Astrocyte of the cerebellum (primary cell): ENCODE results near the gene FRAS1.
"Not testable (repeated sequence)": the region's sequence is repeated elsewhere in the genome, so short reads cannot be mapped to it uniquely, and the experiment has no call there.

Experiments
- DNase-seq: peaks from one replicate; pipeline ENCODE4 v3.0.0-alpha.2; 2011; ENCODE audit warnings: low read depth
- H3K4me3 ChIP-seq: 2 replicates; pipeline ENCODE4 v1.5.1; 2011; ENCODE audit warnings: mild to moderate bottlenecking, low read depth, low read length, moderate library complexity
- CTCF ChIP-seq: IDR thresholded peaks from 2 replicates; pipeline ENCODE4 v1.5.1; 2012; ENCODE audit warnings: low read length, low read depth, moderate library complexity, mild to moderate bottlenecking; ENCODE audit errors: missing control alignments
- in situ Hi-C: cut with HindIII; loops from 2 replicates; pipeline ENCODE4 v1.10.0; 2017; ENCODE audit warnings: low sequenced_read_pairs

FRAS1 gene

GRCh38 chr4:78496021-78496643 is 439.0 kb downstream of the FRAS1 start:
- TF ChIP-seq CTCF = no peak
- no peak for DNase-seq
- H3K4me3 ChIP-seq = no peak overlapping the region
- in situ Hi-C loops = no loop called here

GRCh38 chr4:78506260-78506659 is 449.1 kb downstream of the FRAS1 start:
- in situ Hi-C loops, DNase-seq, H3K4me3 ChIP-seq: not testable (repeated sequence)

- no peak for TF ChIP-seq CTCF
- DNase-seq = no peak
- in situ Hi-C loops = no loop called here
- no peak overlapping the region for H3K4me3 ChIP-seq
Measured at GRCh38 chr4:78509043-78509442, 451.9 kb downstream of the FRAS1 start.

- H3K4me3 ChIP-seq = no peak overlapping the region
- in situ Hi-C loops = no loop called here
- no peak for TF ChIP-seq CTCF
- no peak for DNase-seq
Measured at GRCh38 chr4:78510108-78510507, 453.0 kb downstream of the FRAS1 start.

- no peak for TF ChIP-seq CTCF
- no peak for DNase-seq
- in situ Hi-C loops = no loop called here
- H3K4me3 ChIP-seq = no peak overlapping the region
Measured at GRCh38 chr4:78510681-78511080, 453.6 kb downstream of the FRAS1 start.

- no peak overlapping the region for H3K4me3 ChIP-seq
- DNase-seq = no peak
- in situ Hi-C loops = no loop called here
- no peak for TF ChIP-seq CTCF
Measured at GRCh38 chr4:78512357-78512920, 455.3 kb downstream of the FRAS1 start.

GRCh38 chr4:78513411-78513975 is 456.4 kb downstream of the FRAS1 start:
- no peak for TF ChIP-seq CTCF
- DNase-seq = no peak
- in situ Hi-C loops = no loop called here
- no peak overlapping the region for H3K4me3 ChIP-seq
